ENCODE measurements around the gene OPN4.
A peak's percentile ranks its signal among the peaks of the same experiment; 100 is the strongest.

OPN4 gene

GRCh38 chr10:86647773-86648703 is 6.3 kb upstream of the OPN4 start:
- peak; percentile 91 for DNase-seq (ENCODE audit: low read depth)

GRCh38 chr10:86648704-86649427 is 5.5 kb upstream of the OPN4 start:
- DNase-seq (ENCODE audit: low read depth), result peak; percentile 95

GRCh38 chr10:86649471-86650150 is 4.7 kb upstream of the OPN4 start:
- no peak for DNase-seq (ENCODE audit: low read depth)

GRCh38 chr10:86650151-86650550 is 4.2 kb upstream of the OPN4 start:
- DNase-seq (ENCODE audit: low read depth), result no peak

- no peak for DNase-seq (ENCODE audit: low read depth)
Observed at GRCh38 chr10:86651021-86651471, 3.3 kb upstream of the OPN4 start.

GRCh38 chr10:86651631-86652331 is 2.6 kb upstream of the OPN4 start:
- no peak for DNase-seq (ENCODE audit: low read depth)

GRCh38 chr10:86652361-86653202 is 1.8 kb upstream of the OPN4 start:
- peak; percentile 53 for DNase-seq (ENCODE audit: low read depth)

- no peak for DNase-seq (ENCODE audit: low read depth)
Observed at GRCh38 chr10:86653379-86653778, 968 bp upstream of the OPN4 start.

GRCh38 chr10:86653987-86654386 is 360 bp upstream of the OPN4 start:
- DNase-seq (ENCODE audit: low read depth), result no peak

- no peak for DNase-seq (ENCODE audit: low read depth)
Observed at GRCh38 chr10:86655173-86655540, 810 bp downstream of the OPN4 start.

GRCh38 chr10:86655596-86655995 is 1.2 kb downstream of the OPN4 start:
- DNase-seq (ENCODE audit: low read depth), result no peak

- no peak for DNase-seq (ENCODE audit: low read depth)
Observed at GRCh38 chr10:86657011-86657395, 2.7 kb downstream of the OPN4 start.

GRCh38 chr10:86657396-86658011 is 3.2 kb downstream of the OPN4 start:
- peak; percentile 64 for DNase-seq (ENCODE audit: low read depth)

GRCh38 chr10:86658261-86658741 is 4.0 kb downstream of the OPN4 start:
- no peak for DNase-seq (ENCODE audit: low read depth)

- DNase-seq (ENCODE audit: low read depth), result no peak
Observed at GRCh38 chr10:86658751-86659150, 4.4 kb downstream of the OPN4 start.

- no peak for DNase-seq (ENCODE audit: low read depth)
Observed at GRCh38 chr10:86659161-86659691, 4.9 kb downstream of the OPN4 start.

GRCh38 chr10:86659721-86660453 is 5.5 kb downstream of the OPN4 start:
- DNase-seq (ENCODE audit: low read depth), result no peak

- DNase-seq (ENCODE audit: low read depth), result peak; percentile 61
Observed at GRCh38 chr10:86661161-86662025, 7.0 kb downstream of the OPN4 start.
